GM12878 (cell line): Measurements from ENCODE around the gene GSE1. TPM values are rescaled to one million over a fixed set of nuclear protein-coding genes. Genes with fewer than 3 reads are reported as not detected.

Experiments used
- ATAC-seq: fragments of 200-7000 bp; cut with Tn5 transposase; 3 replicates; pipeline ENCODE4 v1.9.1; 2020; ENCODE audit warnings: mild to moderate bottlenecking, moderate library complexity
- BruUV-seq: library from RNA; stranded (reverse); fragments of 400-500 nt; replicated peaks from 2 replicates; lab custom pipeline; 2021; lab: Mats Ljungman, UMichigan
- CTCF ChIA-PET: fragments of 300-600 bp; sonication (Branson Sonifier 250); formaldehyde crosslinking; extraction: SDS; loops from one replicate; lab custom pipeline; 2021; ENCODE audit warnings: inconsistent platforms; lab: Yijun Ruan, JAX
- POLR2A ChIA-PET: fragments of 350-600 bp; formaldehyde crosslinking; extraction: SDS; loops from one replicate; lab custom pipeline; 2021; ENCODE audit warnings: inconsistent platforms; lab: Charles Lee
- RAD21 ChIA-PET: fragments of 300-600 bp; sonication (Branson Sonifier 250); formaldehyde crosslinking; loops from one replicate; lab custom pipeline; 2023; ENCODE audit warnings: antibody characterized with exemption; ENCODE audit not compliant: unreplicated experiment; lab: Charles Lee
- SMC1A ChIA-PET: fragments of 300-600 bp; sonication (Branson Sonifier 250); formaldehyde crosslinking; loops from one replicate; lab custom pipeline; 2023; ENCODE audit not compliant: unreplicated experiment, uncharacterized antibody; lab: Charles Lee
- DNase-seq: peaks from one replicate; pipeline ENCODE4 v3.0.0-alpha.2; 2011; ENCODE audit warnings: low read depth, low spot score
- FAIRE-seq: peaks from 3 replicates; lab custom pipeline; 2011; peaks lifted over from hg19 to GRCh38; lab: Jason Lieb, UNC
- H2AFZ ChIP-seq: 2 replicates; pipeline ENCODE4 v1.6.0; 2011; ENCODE audit warnings: low read depth, low read length, control low read depth; ENCODE audit not compliant: control insufficient read depth
- H3K27ac ChIP-seq: 2 replicates; pipeline ENCODE4 v1.5.1; 2011; ENCODE audit warnings: control low read depth; ENCODE audit not compliant: control insufficient read depth, insufficient read depth
- H3K27me3 ChIP-seq, 2 experiments: replicated peaks in 1 of 2; 2 replicates each; pipeline versions ENCODE4 v1.6.0 to v1.6.1; 2011; ENCODE audit warnings: low read length in 1 of 2; ENCODE audit not compliant: control insufficient read depth in 2 of 2, insufficient read depth in 2 of 2
- H3K36me3 ChIP-seq, 2 experiments: 2 replicates each; pipeline ENCODE4 v1.5.1; 2011; ENCODE audit warnings: low read length in 1 of 2; ENCODE audit not compliant: control insufficient read depth in 2 of 2, insufficient read depth in 2 of 2
- H3K4me1 ChIP-seq: 2 replicates; pipeline ENCODE4 v1.6.1; 2011; ENCODE audit warnings: mild to moderate bottlenecking, low read length, moderate library complexity, mixed read lengths; ENCODE audit not compliant: control insufficient read depth, insufficient read depth
- H3K4me2 ChIP-seq: 2 replicates; pipeline ENCODE4 v1.6.0; 2011; ENCODE audit warnings: control low read depth; ENCODE audit not compliant: control insufficient read depth, insufficient read depth
- H3K4me3 ChIP-seq: fragments of 200-600 bp; sonication (generic); 2 replicates; pipeline ENCODE4 v1.5.1; 2016
- H3K79me2 ChIP-seq: 2 replicates; pipeline ENCODE4 v1.6.0; 2011; ENCODE audit warnings: low read length; ENCODE audit not compliant: control insufficient read depth, insufficient read depth
- H3K9ac ChIP-seq: 2 replicates; pipeline ENCODE4 v1.8.0; 2011; ENCODE audit warnings: low read length, control low read depth, mixed read lengths; ENCODE audit not compliant: control insufficient read depth, insufficient read depth
- H3K9me3 ChIP-seq: replicated peaks from 3 replicates; pipeline ENCODE4 v1.5.1; 2011; ENCODE audit warnings: mild to moderate bottlenecking, low read length; ENCODE audit not compliant: control insufficient read depth, insufficient read depth
- H4K20me1 ChIP-seq: 2 replicates; pipeline ENCODE4 v1.6.0; 2011; ENCODE audit not compliant: control insufficient read depth, insufficient read depth
- BHLHE40 ChIP-seq, 2 experiments: fragments of 450-650 bp in 1 of 2; IDR thresholded peaks; 2 replicates each; pipeline ENCODE4 v1.6.1; 2011 to 2017; ENCODE audit warnings: low read depth in 2 of 2, borderline replicate concordance in 1 of 2, improper control_type of control experiment in 1 of 2, low read length in 1 of 2, mild to moderate bottlenecking in 1 of 2
- CHD2 ChIP-seq: IDR thresholded peaks from 2 replicates; pipeline ENCODE4 v1.6.1; 2011; ENCODE audit warnings: low read depth, low read length, improper control_type of control experiment, borderline replicate concordance
- DPF2 ChIP-seq: fragments of 450-650 bp; IDR thresholded peaks from 2 replicates; pipeline ENCODE4 v1.6.1; 2017; ENCODE audit warnings: mild to moderate bottlenecking
- EED ChIP-seq: sonication (generic); IDR thresholded peaks from 2 replicates; pipeline ENCODE4 v1.6.1; 2016; ENCODE audit warnings: antibody characterized with exemption, low read depth
- HDAC2 ChIP-seq: fragments of 200-600 bp; sonication (generic); IDR thresholded peaks from 2 replicates; pipeline ENCODE4 v1.6.1; 2017
- NBN ChIP-seq: fragments of 450-650 bp; IDR thresholded peaks from 2 replicates; pipeline ENCODE4 v1.6.1; 2016
- SPI1 ChIP-seq: IDR thresholded peaks from 2 replicates; pipeline ENCODE4 v1.6.1; 2011; ENCODE audit warnings: low read depth, mild to moderate bottlenecking, low read length, moderate library complexity, borderline replicate concordance; ENCODE audit not compliant: insufficient read depth
- TCF12 ChIP-seq: IDR thresholded peaks from 2 replicates; pipeline ENCODE4 v1.6.1; 2011; ENCODE audit warnings: low read depth, mild to moderate bottlenecking, low read length
- YY1 ChIP-seq: IDR thresholded peaks from 2 replicates; pipeline ENCODE4 v1.6.1; 2011; ENCODE audit warnings: low read depth, mild to moderate bottlenecking, low read length
- whole genome bisulfite sequencing: methylation state at CpG from one replicate; pipeline ENCODE4 v1.1.6; 2016; ENCODE audit warnings: low lambda C conversion rate; ENCODE audit not compliant: insufficient replicate concordance, insufficient coverage; ENCODE audit errors: missing lambda C conversion rate; 5-methylcytosine and 5-hydroxymethylcytosine counted together
- in situ Hi-C: fragments of 300-500 bp; cut with MboI; formaldehyde crosslinking; loops from 9 replicates; pipeline ENCODE4 v1.14.3; 2018; ENCODE audit warnings: mixed read lengths
- intact Hi-C: fragments of 100-400 bp; cut with micrococcal nuclease; formaldehyde crosslinking; loops from one replicate; pipeline ENCODE4 v1.14.2; 2022; ENCODE audit not compliant: unreplicated experiment
- polyA plus RNA-seq, 11 experiments: library from polyadenylated mRNA; depleted of rRNA in 4 of 11; unstranded in 6 of 11; stranded (reverse) in 5 of 11; fragments of >200 nt; fragmentation: Nextera tagmentation in 4 of 11; fragmentation: Illumina TruSeq in 1 of 11; extraction: Ambion mirVana in 4 of 11; extraction: Trizol in 1 of 11; gene quantifications; 1 replicate in 1 of 11; 2 replicates in 10 of 11; pipeline versions ENCODE4 v1.2.1 to v1.2.3, GENCODE V29; 2011 to 2016; ENCODE audit warnings: inconsistent platforms in 2 of 11, missing spikeins in 2 of 11, low read depth in 1 of 11
- total RNA-seq, 4 experiments: library from RNA; depleted of rRNA in 3 of 4; stranded (reverse); fragments of >200 nt in 3 of 4; fragmentation: Illumina TruSeq in 1 of 4; extraction: Trizol in 1 of 4; gene quantifications; 2 replicates each; pipeline versions ENCODE4 v1.2.1 to v1.2.3, GENCODE V29; 2013 to 2021
- TF ChIP-seq, protein P1 (sequence below): fragments of 450-650 bp; IDR thresholded peaks from 2 replicates; pipeline ENCODE4 v1.6.1; 2017; ENCODE audit warnings: mild to moderate bottlenecking, moderate library complexity
- TF ChIP-seq, protein P2 (sequence below): fragments of 450-650 bp; IDR thresholded peaks from 2 replicates; pipeline ENCODE4 v1.6.1; 2014; ENCODE audit warnings: mild to moderate bottlenecking
- TF ChIP-seq, protein P3 (sequence below): IDR thresholded peaks from 2 replicates; pipeline ENCODE4 v1.6.1; 2012; ENCODE audit warnings: improper control_type of control experiment, low read depth, low read length; ENCODE audit not compliant: insufficient replicate concordance

Gene GSE1
- total and polyA plus RNA-seq, 10 of the 15 experiments (the other 5 are each of a cell fraction or from before 2014, with no cell fraction given) = 4.6 to 58.7 (median 18.2) TPM

DNA sequence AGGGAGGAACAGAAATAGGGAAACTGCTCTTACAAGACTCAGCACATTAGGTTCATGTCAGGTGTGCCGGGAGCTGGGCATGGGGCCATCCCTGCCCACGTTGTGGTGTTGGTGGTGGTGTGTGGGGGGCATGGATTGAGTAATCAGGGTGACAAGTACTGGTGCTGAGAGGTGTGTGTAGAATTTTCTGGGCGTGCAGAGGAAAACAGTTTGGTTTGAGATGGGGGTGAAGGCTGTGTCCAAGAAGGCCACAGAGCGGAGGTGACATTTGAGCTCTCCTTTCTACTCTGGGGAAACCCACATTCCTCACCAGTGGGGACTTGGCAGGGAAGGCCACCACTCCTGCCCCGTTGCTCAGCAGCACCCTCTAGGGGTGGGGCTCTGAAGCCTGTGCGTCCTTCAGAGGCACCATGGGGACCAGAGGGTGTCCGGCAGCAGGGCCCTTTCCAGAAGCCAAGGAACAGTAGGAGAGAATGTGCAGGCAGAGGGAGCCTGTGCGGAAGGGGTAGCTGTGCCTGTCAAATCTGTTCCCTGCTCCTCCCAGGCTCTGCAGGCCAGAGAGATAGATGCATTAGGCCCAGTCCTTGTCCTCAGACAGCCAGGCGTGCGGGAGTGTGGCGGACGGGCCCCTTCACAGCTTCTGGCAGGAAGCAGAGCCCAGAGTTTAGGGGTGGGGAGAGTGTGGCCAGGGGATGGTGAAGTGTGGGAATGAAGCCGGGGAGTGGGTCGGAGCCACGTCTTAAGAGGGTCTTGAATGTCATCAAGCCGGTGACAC is 48.7 kb upstream of the GSE1 start:
- no peaks in the 10 kb centered on the region for H3K27me3 ChIP-seq
- no TSS peak for BruUV-seq
- peaks cover 0 to 4% of the 10 kb centered on the region in 2 experiments; a peak in 2 of 4 replicates for H3K36me3 ChIP-seq
- H3K9me3 ChIP-seq = no peaks in the 10 kb centered on the region
- in situ Hi-C loops = loop anchor here (25.0 kb wide), 1 partner anchor 952 kb away; the partner anchor contains the start of gene COTL1
- 73% methylated on average over 16 of the region's 16 CpGs for WGBS
- no peak overlapping the region; the same call in 1 of the 2 replicates for H3K4me3 ChIP-seq
- RAD21 ChIA-PET = interaction anchor here (0.9 to 2.2 kb wide), 6 partner anchors 10 to 118 kb away, joined by 3 to 11 read pairs (median 4); partner anchors contain the start of gene GSE1
- H3K4me2 ChIP-seq = peak overlapping the region; percentile 28; the same call in 1 of the 2 replicates
- POLR2A ChIA-PET = interaction anchor here (0.5 to 2.1 kb wide), 2 partner anchors 11 to 44 kb away, joined by 3 to 12 read pairs; no protein-coding TSS in a partner anchor
- CTCF ChIA-PET = interaction anchor here (0.6 to 2.2 kb wide), 15 partner anchors 10 to 145 kb away, joined by 3 to 19 read pairs (median 3); no protein-coding TSS in a partner anchor
- H4K20me1 ChIP-seq = peaks cover 23% of the 10 kb centered on the region
- no peak overlapping the region for H2AFZ ChIP-seq
- FAIRE-seq = peak; percentile 23
- SMC1A ChIA-PET = interaction anchor here (0.7 to 1.9 kb wide), 3 partner anchors 10 to 116 kb away, joined by 3 to 7 read pairs (median 5); no protein-coding TSS in a partner anchor
- intact Hi-C loops = no loop called here
- peaks cover 77% of the 10 kb centered on the region for H3K79me2 ChIP-seq
- no peak for DNase-seq
- peaks cover 27% of the 10 kb centered on the region for H3K4me1 ChIP-seq
- H3K27ac ChIP-seq = no peak overlapping the region
- peak; percentile 71 for ATAC-seq
- H3K9ac ChIP-seq = no peak overlapping the region
- TF ChIP-seq EED (peak; percentile 63; the same call in 1 of the 2 replicates), BHLHE40 (IDR thresholded peaks at IDR 0.05; ENCODE audit: borderline replicate concordance in 1 of 2, low read depth in 2 of 2, low read length in 1 of 2) (peak; percentile 43 to 71), CHD2 (no peak), SPI1 (no peak; the same call in 1 of the 2 replicates), DPF2 (peak; percentile 63), TCF12 (0 out of 2 replicates have a peak, but pooled peaks have one; percentile 17), HDAC2 (no peak), YY1 (no peak), NBN (peak; percentile 49; the same call in 1 of the 2 replicates)
- TF ChIP-seq, protein P1, sequence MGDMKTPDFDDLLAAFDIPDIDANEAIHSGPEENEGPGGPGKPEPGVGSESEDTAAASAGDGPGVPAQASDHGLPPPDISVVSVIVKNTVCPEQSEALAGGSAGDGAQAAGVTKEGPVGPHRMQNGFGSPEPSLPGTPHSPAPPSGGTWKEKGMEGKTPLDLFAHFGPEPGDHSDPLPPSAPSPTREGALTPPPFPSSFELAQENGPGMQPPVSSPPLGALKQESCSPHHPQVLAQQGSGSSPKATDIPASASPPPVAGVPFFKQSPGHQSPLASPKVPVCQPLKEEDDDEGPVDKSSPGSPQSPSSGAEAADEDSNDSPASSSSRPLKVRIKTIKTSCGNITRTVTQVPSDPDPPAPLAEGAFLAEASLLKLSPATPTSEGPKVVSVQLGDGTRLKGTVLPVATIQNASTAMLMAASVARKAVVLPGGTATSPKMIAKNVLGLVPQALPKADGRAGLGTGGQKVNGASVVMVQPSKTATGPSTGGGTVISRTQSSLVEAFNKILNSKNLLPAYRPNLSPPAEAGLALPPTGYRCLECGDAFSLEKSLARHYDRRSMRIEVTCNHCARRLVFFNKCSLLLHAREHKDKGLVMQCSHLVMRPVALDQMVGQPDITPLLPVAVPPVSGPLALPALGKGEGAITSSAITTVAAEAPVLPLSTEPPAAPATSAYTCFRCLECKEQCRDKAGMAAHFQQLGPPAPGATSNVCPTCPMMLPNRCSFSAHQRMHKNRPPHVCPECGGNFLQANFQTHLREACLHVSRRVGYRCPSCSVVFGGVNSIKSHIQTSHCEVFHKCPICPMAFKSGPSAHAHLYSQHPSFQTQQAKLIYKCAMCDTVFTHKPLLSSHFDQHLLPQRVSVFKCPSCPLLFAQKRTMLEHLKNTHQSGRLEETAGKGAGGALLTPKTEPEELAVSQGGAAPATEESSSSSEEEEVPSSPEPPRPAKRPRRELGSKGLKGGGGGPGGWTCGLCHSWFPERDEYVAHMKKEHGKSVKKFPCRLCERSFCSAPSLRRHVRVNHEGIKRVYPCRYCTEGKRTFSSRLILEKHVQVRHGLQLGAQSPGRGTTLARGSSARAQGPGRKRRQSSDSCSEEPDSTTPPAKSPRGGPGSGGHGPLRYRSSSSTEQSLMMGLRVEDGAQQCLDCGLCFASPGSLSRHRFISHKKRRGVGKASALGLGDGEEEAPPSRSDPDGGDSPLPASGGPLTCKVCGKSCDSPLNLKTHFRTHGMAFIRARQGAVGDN = no peak
- TF ChIP-seq, protein P2, sequence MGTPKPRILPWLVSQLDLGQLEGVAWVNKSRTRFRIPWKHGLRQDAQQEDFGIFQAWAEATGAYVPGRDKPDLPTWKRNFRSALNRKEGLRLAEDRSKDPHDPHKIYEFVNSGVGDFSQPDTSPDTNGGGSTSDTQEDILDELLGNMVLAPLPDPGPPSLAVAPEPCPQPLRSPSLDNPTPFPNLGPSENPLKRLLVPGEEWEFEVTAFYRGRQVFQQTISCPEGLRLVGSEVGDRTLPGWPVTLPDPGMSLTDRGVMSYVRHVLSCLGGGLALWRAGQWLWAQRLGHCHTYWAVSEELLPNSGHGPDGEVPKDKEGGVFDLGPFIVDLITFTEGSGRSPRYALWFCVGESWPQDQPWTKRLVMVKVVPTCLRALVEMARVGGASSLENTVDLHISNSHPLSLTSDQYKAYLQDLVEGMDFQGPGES = no peak
- TF ChIP-seq, protein P3, sequence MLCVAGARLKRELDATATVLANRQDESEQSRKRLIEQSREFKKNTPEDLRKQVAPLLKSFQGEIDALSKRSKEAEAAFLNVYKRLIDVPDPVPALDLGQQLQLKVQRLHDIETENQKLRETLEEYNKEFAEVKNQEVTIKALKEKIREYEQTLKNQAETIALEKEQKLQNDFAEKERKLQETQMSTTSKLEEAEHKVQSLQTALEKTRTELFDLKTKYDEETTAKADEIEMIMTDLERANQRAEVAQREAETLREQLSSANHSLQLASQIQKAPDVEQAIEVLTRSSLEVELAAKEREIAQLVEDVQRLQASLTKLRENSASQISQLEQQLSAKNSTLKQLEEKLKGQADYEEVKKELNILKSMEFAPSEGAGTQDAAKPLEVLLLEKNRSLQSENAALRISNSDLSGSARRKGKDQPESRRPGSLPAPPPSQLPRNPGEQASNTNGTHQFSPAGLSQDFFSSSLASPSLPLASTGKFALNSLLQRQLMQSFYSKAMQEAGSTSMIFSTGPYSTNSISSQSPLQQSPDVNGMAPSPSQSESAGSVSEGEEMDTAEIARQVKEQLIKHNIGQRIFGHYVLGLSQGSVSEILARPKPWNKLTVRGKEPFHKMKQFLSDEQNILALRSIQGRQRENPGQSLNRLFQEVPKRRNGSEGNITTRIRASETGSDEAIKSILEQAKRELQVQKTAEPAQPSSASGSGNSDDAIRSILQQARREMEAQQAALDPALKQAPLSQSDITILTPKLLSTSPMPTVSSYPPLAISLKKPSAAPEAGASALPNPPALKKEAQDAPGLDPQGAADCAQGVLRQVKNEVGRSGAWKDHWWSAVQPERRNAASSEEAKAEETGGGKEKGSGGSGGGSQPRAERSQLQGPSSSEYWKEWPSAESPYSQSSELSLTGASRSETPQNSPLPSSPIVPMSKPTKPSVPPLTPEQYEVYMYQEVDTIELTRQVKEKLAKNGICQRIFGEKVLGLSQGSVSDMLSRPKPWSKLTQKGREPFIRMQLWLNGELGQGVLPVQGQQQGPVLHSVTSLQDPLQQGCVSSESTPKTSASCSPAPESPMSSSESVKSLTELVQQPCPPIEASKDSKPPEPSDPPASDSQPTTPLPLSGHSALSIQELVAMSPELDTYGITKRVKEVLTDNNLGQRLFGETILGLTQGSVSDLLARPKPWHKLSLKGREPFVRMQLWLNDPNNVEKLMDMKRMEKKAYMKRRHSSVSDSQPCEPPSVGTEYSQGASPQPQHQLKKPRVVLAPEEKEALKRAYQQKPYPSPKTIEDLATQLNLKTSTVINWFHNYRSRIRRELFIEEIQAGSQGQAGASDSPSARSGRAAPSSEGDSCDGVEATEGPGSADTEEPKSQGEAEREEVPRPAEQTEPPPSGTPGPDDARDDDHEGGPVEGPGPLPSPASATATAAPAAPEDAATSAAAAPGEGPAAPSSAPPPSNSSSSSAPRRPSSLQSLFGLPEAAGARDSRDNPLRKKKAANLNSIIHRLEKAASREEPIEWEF = no peak
